Stimulated activated CD4-positive, alpha-beta T cell treated with anti-CD3 and anti-CD28 coated beads, Interleukin-15, amount 100 ng/mL, for 48 hours (primary cell): ENCODE measurements around the gene PDE3A.

Experiments used
- DNase-seq, 2 donors: peaks; one replicate each; pipeline ENCODE4 v3.0.0-alpha.2; 2020; ENCODE audit warnings: low read depth in 2 of 2

PDE3A gene

DNA sequence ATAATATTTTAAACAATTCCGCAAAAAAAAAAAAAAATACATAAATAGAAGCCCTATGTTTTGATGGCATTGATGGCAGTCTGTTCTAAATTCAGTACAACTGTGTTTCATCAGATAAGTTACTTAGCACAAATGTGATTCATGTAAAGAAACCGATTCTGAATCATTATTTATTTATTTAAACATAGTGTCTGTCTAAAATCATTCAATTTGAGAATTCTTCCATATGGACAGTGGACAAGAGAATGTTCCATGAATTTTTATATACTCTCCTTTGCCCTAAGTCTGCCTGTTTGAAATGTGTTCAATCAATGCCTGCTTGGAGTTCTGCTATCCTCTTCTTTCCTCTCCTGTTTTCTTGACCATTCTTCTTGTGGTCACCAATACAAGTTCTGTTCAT is 126.5 kb downstream of the PDE3A start:
- no peak for DNase-seq

DNA sequence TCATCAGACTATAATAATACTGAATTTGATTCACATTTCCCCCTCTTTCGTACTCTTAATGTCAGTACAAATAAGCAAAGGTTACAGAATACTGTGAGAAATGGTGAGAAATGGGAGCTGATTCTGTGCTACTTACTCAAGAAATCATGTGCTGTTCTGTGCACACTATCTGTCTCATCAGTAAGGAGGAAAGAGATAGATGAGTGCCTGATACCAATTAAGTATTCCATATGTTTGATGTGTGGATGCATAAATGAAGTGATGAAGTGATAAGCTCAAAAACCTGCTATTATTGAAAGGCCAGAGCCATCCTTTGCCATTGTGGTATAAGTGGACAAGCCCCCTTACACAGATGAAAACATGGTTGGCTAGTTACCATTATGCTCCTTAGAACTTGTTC is 127.7 kb downstream of the PDE3A start:
- DNase-seq = no peak

DNA sequence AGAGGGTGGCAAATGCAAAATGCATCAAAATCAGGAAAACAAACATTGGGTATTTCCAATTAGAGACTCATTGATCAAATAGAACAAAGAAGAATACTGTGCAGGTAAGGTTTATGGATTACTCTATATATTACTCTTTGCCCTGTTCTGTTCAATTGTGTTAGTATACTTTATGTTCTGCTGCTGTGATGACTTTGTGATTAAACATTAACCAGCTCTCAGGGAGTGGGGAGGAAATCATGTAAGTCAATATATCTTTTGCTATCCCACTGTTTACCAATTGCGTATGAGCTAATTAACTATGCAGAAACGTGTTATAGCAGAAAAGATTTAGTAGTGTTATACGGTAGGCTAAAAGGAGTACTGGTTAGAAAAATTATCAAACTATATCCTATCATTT is 129.4 kb downstream of the PDE3A start:
- no peak for DNase-seq

DNA sequence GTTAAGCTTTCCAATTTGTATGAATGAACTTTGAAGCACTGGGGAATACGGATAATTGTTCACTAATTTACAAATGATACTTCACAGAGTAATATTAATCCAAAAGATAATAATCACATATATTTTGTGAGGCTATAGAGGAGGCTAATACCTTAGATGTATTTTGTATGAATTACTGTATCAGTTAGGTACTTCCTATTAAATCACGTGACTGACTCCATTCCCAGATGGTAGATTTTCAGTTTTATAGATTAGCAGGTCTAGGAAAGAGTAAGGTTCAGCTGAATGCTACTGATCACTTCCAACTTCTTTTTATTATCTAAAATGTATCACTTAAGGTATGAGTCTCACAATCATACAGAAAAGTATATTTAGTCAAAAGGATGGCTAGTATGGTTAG is 133.6 kb downstream of the PDE3A start:
- DNase-seq = no peak

DNA sequence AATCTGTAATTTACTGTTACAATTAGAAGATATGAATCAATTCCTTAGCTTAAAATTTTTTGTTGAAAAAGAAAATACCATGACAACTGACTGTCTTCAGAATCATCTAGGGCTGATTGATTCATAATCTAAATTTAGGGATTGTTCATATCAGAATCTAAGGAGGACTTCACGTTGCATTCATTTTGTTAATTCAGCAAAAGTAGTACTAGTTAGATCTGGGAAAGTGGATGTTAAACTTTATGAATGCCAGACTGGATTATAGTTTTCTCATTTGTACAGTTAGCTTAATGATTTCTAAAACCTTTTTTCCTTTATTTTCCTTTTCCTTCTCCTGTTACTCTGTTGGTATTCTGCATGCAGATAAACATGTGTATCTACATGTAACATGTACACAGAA is 135.5 kb downstream of the PDE3A start:
- DNase-seq = no peak

DNA sequence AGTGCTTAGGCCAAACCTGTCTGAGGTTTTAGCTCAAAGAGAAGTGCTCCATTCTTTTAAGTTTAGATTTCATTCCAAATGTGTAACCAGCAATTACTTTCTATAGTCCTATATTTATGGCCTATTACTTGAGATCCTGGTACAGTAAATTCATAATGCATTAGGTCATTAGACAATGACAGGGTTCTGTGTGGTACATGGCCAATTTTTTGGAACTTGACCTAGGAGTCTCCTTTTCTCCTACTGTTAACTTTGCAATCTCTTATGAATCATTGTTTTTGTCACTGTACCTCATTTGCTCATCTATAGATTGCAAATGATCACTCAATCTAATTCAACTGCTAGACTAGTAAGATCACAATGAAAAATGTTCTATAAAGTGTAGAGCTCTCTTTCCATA is 136.7 kb downstream of the PDE3A start:
- DNase-seq = no peak

DNA sequence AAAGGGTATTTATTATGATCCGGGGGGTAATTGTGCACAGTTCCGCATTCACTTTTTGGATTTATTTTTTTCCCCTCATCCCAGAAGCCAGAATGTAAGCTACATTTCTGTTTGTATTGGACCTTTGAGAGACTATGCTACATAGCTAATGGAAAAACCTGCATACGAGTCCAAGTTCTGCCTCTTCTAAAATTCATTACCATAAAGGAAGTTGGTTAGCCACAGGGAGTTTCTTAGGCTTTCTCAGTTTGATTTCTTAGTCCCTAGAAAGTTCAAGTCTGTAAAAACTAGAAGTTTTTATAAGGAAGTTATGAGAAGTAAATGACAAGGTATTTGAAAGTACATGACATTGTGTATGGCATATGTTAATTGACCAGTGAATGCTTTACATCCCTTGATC is 138.7 kb downstream of the PDE3A start:
- no peak for DNase-seq

DNA sequence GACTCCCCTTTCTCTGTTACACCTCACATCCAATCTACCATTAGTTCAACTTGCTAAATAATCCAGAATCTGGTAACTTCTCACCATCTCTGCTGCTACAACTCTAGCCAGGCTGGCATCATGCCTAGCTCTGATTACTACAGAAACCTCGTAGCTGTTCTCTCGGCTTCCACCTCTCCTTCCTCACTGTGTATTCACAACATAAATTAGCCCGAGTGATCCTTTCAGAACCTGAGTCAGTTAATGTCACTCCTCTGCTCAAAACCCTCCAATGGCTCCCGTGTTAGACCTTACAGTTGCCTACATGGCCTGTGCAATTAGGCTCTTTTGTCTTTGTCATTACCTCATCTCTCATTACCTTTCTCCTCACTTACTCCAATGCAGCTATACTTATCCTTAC is 139.4 kb downstream of the PDE3A start:
- DNase-seq = no peak

DNA sequence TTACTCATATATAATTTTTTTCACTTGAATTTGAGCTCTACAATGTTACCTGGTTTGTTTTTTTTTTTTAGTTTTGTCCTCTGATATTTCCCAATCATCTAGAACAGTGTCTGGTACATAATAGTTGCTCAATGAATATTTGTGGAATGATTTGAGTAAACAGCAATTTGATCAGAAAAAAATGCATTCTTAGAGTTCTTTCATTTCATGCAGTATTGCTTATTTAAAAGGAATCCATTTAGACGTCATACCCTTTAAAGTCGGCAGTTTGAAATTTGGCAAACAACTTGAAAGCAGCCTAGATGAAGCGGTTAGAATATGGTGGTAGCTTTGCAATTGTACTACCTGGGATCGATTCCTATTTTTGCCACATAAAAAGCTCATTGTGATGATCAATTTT is 140.0 kb downstream of the PDE3A start:
- no peak for DNase-seq

DNA sequence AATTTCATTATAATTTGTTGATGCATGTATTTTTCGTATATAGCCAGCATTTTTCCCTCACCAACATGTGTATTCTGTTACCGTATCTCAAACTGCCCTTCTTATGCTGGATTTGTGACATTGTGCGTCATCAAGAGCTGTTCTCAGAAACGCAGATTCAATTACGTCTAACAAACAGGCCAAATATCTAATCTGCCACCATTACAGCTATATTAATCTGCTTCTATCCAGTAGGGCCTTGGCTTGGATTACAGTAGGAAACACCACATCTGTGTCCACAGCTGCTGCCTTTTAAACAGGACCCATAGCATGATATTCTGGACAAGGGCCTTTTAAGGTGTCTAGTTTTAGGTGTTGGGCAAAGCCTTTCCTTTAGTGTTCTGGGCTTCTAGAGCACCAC is 140.6 kb downstream of the PDE3A start:
- no peak for DNase-seq

DNA sequence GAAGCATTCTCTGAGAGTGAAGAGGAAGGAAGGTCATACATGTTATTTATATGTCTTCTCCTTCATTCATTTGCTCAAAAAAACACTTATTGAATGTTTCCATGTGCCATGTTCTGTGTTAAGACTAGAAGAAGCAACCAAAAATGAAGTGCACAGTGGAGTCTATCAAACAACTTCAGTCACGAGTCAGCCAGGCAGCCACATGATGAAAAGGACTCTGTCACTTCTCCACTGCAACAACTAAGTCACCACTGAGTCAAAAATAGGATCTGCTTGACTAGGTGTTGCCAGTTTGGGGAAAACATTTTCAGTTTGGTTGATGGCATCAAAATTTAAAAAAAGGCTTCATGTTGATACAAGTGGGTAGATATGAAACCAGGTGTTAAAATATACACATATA is 142.5 kb downstream of the PDE3A start:
- no peak for DNase-seq

DNA sequence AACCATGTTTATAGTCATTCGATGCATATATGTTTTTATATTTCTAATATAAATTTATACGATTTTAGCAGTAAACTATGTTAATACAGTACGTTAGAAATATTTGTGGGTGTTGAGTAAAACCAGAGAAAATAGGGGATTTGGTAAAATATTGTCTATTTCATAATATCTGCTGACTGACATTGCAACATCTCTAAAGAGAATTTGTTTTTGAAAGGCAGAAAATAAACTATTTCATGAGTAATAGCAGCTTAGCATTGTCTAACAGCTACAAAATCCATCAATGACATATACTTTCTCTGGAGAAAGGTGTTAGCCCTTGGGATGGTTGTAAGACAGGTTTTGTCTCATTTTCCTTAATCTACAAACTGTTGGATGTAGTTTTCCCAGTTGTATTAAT is 144.9 kb downstream of the PDE3A start:
- no peak for DNase-seq

DNA sequence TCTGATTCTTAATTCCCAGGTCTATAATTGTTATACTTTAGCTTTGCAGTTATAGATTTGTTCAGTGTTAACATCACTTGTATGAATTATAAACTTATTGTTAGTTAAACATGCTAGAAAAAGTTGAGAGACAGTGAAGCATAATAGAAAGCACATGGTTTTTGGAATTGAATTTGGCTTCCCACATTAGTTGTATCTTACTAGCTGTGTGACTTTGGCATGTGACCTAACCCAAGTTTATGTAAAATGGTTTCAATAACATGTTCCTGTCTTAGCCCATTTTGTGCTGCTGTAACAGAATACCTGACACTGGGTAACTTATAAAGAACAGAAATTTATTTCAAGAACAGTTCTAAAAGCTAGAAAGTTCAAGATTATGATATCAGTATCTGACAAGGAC is 146.3 kb downstream of the PDE3A start:
- DNase-seq = no peak

DNA sequence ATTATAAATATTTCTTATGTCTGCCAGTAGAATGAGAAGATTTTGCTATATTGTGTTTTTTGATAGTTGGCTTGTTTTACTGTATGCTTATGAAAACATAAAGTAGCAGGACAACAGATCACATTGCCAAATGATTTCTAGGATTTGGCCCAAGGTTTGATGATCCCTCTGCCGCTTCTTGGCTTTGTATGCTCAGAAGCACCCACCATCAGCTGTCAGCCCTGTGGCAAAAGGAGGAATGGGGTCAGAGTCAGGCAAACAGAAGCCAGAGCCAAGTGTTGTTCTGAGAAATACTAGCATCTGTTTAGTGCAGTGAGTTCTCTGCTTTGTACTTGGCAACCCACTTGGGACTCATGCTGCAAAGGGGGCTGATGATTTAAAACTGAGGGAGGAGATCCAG is 152.2 kb downstream of the PDE3A start:
- no peak for DNase-seq

DNA sequence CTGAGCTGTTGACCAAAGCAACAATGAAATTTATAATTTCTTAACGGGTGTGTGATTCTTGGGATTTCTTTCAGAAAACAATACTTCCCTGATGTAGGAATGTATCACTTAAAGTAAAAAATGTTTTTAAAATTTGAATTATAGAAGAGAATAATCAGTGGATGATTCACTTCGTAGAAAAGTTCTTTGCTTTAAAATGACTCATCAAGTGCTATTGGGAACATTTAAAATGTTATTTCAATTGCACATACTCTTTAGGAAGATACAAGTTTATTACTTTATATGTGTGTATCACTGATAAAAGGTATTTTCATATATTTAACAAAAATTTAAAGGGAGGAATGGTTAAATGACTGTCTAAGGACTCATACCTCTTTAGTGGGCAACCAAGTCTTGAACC is 155.3 kb downstream of the PDE3A start:
- DNase-seq = no peak

DNA sequence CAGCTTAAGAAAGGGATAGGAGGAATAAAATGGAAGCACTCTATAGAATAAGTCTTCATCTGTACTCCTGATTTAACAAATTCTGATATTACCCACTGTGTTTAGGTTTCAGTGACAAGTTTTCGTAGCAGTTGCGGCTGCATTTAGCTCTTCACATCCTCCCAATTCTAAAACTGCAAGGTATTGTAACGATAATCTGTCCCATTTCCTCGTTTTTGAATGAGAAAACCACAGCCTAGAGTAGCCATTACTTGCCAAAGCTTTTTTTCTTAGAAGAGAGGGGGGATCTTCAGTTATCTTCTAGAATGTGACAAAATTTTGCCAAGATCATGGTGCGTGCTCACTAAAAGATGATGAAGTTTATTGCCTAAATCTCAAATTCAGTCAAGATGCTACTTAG is 155.8 kb downstream of the PDE3A start:
- no peak for DNase-seq

DNA sequence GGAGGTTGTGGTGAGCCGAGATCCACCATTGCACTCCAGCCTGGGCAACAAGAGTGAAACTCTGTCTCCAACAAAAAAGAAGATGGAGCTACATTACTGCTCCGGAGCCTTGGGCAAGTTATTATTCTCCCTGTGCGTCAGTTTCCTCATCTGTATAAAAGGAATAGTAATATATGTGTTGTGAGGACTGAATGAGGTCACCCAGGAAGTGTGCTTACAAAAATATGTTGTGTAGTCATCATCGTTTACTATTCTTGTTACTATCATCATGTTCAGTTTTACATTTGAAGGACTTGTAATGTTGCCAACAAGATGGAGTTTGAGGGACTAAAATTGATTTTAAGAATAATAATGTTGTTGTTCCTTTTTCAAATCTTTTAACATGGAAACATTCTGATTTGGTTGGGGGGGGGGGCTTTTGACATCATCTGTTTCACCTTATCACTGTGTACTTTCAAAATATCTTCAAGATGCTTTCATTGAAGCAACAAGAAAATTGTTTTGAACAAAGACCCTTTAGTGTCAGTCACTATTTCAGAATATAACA is 156.8 kb downstream of the PDE3A start:
- DNase-seq = no peak

DNA sequence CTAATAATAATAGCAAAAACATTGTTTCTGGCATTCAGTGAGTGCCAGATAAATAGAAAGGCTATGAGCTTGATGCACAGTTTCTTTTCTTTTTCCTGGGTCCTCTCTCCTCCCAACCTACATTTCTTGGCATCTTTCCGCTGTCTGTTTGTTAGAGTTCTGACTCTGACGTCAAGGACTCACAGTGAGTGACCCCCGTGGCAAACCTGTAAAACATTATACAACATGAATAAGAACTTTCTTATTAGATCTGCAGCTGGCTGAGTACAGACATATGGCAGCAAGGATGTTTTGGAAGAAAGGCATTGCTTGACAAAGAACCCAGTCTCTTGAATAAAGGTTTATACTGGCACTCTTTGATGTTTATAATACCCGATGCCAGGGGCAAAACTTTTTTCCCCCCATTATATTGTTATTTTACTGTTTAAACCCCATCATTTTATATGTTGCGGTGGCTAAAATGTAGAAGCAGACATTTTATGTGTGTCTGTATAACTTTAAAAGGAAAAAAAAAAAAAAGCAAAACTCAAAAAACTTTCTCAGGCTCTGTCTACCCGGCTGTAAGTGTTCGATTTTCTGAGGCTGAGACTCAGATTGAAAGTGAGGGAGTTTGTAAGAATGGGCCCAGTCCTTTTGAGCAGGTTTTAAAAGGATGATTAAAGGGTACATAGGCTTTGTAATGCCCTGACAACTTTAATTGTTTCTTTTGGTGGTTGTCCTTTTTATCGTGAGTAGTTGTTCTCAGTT is 159.3 kb downstream of the PDE3A start:
- no peak for DNase-seq

DNA sequence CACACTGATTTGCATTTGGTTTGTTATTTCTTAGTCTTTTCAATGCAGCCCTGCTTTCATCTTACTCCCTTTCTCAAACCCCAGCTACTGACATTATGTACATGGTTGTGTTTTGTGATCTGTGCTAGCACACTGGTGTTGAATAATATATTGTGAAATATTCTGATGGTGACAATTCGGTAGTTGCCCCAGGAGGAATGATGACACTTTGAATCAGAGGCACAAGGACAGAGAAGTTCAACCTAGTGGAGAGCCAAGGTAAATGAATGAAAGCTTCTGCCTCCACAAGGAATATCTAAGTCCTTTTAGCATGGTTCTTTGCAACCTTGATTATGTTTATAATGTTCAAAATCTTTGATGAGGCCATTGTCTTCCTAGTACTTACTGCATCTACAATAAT is 159.9 kb downstream of the PDE3A start:
- DNase-seq = no peak

DNA sequence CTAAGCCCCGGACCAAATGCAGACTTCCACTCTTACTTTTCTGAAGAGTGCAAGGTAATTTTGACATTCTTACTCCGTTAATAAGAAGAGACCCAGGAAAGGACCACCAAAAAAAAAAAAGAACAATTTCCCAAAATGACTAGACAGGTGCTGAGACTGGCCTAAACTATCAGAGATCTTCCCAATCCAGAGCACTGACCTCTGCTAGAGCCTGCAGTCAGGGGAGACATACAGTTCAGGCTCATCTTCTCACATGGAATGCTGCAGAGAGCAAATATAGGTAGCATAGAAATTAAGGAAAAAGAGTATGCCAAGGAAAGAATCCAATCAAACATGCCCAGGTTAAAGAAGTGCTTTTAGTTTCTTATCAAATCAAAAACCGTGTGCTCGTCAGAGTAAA is 177.9 kb downstream of the PDE3A start:
- DNase-seq = no peak

DNA sequence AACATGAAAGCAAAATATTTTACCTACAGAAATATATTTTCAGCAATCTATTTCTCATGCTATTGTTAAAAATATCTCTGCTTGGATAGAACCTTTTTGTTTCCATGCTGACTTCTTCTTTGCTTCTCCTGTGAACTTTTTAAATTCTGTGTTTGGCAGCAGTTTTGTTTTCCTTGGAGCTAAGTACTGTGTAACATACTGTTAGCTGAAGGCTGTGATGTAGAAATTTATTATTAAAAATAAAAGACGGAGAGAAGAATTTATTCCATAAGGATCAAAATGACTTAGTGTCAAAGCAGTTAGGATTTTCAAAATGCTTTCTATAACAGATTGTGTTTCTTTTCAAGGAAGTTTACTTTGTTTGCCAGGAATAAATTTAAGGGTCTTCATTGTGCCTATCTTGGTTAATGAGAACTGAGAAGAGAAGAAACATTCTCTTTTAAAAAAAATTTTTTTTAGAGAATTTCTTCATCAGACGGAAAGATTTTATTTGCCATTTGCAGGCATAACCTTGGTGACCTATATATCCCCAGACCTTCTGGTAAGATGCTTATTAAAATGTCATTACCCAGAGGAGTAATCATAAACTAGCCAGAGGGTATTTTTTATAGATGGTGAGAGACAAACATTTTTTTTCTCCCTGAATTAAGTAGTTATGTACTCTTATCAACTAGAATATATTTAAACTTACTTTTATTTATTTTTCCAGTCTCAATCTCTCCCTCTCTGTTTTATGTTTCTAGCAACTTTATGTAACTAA is 179.7 kb downstream of the PDE3A start:
- no peak for DNase-seq

DNA sequence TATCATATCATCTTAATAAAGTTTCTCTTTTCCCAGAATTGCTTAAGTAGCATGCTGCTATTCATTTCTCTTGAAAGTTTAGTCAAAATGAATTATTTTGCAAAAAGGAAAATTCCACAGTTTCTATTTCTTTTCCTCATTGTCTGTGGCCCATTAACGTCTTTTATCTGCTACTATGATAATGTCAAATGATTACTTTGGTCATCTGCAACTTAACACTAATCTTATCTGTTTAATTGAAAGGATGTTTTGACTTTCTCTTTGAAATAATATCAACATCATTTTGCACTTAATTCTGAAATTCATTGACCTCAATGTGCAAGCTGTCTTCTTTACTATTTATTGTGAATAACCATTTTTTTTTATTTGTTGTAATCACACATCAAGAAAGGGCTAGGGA is 180.3 kb downstream of the PDE3A start:
- DNase-seq = no peak

DNA sequence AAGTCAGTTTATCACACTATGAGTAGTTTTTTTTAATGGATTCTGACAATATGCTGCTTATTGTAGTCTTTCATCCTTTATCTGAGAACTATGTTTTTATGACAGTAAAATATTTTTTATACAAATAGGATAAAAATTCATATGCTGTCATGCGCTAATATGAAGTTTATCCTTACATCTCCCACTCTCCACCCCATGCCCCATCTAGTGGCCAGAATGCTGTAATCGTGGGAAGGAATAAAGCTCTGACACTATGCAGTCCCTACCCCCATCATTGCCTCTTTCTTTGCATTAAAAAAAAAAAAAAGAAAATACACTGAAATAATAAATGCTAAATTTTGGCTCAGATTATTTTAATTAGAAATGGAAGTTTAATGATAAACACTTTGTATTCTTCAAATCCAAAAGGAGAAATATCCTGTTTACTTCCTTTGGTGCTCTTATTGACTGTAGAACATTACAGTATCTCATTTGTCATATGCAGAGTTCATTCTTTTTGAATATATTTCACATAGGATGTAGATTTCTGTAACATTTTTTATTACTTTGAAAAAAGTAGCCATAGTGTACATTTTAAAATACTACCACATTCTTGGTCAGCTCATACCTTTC is 180.9 kb downstream of the PDE3A start:
- DNase-seq = no peak
